GM19043 (cell line): ENCODE results near the gene MOSMO.

Experiments
- ATAC-seq: cut with Tn5 transposase; IDR thresholded peaks from one replicate; pipeline ENCODE4 v1.9.1; 2021; ENCODE audit warnings: low read depth; ENCODE audit not compliant: unreplicated experiment

Gene MOSMO

DNA sequence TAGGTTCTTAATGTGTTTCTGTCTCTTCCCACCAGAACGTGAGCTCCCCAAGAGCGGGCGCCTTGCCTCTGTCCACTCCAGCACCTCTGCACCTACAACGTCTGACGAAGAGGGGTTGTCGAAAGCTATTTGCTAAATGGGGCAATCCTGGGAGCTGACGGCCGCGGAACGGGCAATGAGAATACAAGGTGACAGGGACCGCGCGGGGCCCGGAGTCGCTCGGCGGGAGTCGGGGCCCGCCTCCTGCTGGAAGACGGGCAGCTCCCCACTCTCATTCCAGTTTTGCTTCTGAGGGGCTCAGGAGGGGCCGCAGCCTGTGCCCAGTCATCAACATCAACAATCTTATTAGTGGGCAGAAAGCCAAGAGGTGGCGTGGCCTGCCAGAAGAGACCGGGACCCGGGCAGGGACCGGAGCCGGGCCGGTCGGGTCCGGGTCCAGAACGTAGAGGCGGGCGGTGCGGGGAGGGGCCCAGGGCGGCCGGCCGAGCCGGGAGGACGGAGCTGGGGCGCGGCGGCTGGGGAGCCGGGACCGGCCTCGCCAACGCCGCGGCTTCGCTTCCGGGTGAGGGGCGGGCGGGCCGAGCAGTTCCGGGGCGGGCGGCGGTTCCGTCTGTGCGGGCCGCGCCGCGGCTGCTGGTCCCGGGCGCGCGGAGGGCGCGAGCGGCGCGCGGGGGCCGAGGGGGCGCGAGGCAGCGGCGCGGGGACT, at the start of gene MOSMO:
Gene MOSMO, plus strand, starts transcription at position 603 of the 706 bp plus-strand sequence. CDS start 191 bp downstream, outside the sequence.
- no peak for ATAC-seq

DNA sequence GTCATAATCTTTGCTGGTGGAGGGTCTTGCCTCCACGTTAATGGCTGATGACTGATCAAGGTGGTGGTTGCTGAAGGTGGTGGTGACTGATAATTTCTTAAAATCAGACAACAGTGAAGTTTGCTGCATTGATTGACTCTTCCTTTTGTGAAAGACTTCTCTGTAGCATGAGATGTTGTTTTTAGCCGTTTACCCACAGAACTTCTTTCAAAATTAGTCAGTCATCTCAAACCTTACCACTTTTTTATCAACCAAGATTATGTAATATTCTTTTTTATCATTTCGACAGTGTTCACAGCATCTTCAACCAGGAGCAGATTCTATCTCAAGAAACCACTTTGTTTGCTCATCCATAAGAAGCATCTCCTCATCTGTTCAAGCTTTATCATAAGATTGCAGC, 48.9 kb upstream of the MOSMO start:
- no peak for ATAC-seq

DNA sequence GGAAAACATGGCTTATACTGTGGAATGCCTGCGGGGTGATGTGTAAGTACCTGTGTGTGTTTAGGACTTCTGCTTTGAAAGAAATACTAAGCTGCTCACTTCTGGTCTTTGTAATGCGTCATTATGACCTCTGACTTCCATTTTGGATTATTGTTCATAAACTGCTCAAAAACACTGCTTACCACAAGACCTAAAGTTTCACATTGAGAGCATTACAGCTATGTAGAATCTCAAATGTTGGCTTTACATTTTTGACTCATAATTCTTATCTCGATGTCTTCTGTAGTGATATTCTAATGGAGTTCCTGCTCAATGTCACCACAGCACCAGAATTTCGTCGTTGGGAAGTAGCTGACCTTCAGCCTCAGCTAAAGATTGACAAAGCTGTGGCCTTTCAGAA, 45.4 kb upstream of the MOSMO start:
- no peak for ATAC-seq

DNA sequence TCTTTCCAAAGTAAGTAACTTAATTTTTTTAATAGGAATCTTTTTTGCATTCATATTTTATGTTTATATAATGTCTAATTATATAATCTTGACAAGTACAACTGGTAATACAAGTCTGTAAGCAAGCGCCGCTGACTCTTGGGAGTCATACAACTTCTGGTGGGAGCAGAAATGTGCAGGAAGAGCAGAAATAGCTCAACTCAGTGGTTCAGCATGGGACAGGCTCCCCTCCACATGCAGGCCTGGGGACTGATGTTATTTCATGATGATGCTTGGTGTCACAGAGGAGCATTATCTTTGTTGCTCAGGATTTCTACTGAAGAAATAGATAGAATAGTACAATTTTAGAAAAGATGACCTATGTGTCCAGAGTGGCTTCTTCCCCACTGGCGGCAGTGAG, 44.0 kb upstream of the MOSMO start:
- no peak for ATAC-seq

DNA sequence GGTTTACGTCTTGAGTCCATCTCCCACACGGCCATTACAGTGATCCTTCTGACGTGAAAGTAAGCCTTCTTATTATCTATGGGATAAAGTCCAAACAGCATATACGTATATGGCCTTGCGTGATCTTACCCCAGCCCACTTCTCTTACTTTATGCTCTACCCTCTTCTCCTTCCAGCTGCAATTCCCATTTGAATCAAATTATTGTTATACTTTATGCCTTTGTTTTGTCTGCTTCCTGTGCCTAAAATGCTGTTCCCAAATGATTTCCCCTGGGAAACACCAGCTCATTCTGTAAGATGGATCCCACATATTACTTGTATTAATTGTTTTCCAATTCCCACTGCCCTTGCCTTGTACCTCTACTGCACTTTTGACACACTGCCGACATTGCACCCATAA, 43.6 kb upstream of the MOSMO start:
- ATAC-seq, result no peak

DNA sequence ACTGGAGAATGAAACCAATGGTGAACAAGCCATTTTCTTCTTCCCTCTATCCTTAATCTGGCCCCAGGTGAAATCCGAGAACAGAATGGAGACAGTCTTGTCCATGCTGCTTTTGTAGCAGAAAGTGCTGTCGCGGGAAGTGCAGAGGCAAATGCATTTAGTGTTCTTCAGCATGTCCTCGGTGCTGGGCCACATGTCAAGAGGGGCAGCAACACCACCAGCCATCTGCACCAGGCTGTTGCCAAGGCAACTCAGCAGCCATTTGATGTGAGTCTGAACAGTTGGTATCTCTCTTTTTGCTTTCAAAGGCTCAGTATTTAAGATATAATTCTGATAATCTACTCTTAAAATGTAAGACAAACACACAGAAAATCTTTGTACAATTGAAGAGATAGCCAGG, 36.1 kb upstream of the MOSMO start:
- no peak for ATAC-seq

DNA sequence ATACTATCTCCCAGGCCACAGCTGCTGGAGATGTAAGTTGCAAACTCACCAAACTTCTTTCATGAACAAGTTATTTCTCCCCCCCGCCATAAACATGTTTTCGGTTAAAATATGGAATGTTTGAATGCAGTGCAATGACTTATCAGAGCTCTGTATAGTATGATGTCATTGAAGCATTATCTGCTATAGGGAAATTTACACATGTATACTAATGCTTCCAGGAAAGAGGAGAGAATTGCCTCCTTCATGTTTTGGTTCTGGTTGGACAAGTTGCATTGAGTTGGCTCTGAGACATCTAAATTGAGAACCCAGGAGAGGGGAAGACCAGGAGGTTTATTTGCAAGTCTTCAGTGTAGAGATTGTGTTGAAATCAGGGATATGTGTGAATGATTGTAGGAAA, 34.0 kb upstream of the MOSMO start:
- no peak for ATAC-seq

DNA sequence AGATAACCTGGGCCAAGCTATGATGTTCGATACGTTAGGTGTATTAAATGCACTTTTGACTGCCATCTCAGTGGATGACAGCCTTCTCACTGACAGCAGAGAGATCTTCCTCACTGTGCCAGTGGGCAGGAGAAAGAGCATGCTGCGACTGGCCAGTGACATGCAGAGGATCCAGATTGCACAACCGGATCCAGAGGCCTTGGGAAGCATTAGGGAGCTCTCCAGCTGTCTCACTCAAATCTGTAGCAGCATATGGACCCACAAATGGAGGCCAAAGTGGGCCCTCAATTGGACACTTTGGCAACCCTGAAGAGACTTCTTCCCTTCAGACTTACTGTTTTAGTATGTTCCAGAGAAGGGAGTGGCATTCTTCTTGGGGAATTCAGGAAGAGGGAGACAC, 27.9 kb upstream of the MOSMO start:
- no peak for ATAC-seq

DNA sequence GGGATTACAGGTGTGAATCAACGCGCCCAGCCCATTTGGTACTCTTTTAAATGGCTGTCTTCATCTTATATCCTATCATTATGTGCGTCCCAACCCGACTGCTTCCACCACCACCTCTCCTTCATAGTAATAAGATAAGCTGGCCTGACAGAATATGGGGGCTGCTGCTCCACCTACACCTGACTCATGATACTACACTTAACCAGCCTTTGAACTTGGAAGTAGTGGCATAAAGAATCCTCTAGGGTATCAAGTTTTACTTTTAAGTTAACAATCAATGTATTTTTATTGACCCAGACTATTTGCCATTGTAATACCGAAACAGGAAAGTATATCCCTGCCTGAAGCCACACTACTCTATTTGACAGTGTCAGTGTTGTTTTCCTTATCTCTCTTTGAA, 25.8 kb upstream of the MOSMO start:
- no peak for ATAC-seq

DNA sequence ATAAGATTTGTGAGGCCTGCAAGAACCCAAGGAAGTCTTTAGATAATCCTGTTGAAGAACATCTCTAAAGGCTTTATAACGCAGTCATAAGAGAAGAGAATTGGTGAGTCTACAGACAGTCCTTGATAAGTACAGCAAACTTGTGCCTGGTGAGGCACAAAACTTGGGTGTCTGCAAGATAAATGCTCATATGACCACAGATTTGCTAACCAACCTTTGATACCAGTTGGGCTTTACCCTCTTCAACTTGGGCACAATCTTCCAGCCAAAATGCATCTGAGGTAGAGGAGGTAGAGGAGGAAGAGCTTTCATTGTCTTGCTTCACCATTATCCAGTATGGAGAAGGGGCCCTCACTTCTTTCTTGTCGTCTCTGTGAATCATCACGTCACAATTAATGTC, 23.8 kb upstream of the MOSMO start:
- ATAC-seq, result no peak

DNA sequence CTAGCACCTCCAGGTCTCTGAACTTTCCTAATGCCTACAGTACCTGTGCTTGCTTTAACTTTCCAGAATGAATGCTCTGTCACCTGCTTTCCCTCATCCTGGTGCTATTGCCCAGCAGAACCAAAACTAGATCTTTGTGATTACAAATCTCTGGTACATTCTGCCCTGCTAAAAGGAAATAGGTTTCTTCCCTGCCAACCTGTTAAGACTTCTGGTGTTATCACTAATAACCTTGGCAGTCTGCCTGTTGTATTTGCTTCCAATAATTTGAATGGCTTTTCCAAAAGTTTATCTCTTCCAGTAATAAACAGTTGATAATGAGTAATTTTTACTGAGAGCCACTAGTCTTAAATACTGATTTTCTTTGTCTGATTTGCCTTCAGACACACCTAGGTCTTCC, 22.4 kb upstream of the MOSMO start:
- no peak for ATAC-seq

DNA sequence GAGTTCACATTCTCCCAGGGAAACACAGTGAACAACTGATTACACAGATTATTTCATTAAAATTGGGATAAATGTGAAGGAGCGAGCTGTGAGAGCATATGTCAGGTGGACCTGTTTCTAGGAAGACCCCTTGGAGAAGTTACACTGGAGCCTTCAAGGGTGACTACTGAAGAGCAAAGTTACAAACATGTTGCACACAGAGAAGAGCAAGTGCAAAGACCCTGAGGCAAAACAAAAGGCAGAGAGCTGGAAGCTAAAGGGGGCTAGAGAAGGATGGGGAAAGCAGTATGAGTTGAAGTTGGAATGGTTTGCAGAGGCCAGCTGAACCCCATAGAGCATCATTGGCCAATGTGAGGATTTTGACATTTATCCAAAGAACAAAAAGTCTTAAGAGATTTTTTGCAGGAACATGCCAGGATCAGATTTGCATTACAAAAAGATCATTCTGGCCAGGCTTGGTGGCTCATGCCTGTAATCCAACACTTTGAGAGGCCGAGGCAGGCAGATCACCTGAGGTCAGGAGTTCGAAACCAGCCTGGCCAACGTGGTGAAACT, 21.1 kb upstream of the MOSMO start:
- ATAC-seq, result no peak

DNA sequence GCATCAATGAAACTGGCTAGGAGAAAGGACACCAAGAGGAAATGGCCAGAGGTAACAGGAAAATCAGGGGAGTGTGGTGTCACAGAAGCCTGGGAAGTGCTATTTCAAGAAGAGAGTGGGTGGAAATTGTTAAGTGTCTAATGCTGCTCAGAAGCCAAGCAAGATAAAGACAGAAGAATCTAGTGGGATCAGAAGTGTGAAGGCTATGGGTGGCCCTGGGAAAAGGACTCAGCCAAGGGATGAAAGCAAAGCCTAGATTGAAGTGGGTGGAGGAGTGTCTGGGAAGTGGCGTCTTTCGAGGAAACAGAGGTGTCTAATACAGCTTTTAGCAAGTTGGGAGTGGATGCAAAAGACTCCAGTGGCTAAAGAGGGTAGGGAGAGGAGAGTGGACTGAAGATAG, 20.4 kb upstream of the MOSMO start:
- ATAC-seq, result no peak

DNA sequence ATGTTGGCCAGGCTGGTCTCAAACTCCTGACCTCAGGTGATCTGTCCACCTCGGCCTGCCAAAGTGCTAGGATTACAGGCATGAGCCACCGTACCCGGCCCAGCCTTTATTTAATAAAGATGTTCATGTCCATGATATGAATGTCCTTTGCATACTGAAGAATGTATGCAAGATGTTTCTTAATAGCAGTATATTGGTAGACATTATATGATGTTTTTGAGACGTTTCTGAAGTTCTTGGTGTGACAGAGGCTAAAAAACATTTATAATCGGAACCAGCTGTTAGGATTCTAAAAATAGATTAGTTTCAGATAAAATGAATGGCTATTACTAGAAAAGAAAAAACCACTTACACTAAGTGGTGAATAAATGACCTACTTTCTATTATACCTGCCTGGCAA, 18.8 kb upstream of the MOSMO start:
- ATAC-seq, result no peak

DNA sequence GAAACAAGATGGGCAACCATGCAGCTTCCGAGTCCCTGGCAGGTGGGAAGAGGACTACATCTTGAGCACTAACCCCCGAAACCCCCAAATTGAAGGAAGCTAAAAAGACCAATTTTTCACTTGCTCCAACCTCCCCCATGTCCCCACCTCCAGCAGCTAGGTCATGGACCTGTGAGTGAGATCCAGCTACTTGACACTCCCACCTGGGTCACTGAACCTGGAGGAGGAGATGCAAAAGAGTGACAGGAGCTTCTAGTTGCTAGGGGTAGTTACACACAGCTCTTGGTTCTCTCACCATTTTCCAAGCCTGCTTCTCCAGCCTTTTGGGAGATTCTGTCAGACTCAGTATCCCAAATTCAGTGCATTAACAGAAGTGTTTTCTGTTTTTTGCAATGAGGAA, 18.2 kb upstream of the MOSMO start:
- ATAC-seq, result no peak

DNA sequence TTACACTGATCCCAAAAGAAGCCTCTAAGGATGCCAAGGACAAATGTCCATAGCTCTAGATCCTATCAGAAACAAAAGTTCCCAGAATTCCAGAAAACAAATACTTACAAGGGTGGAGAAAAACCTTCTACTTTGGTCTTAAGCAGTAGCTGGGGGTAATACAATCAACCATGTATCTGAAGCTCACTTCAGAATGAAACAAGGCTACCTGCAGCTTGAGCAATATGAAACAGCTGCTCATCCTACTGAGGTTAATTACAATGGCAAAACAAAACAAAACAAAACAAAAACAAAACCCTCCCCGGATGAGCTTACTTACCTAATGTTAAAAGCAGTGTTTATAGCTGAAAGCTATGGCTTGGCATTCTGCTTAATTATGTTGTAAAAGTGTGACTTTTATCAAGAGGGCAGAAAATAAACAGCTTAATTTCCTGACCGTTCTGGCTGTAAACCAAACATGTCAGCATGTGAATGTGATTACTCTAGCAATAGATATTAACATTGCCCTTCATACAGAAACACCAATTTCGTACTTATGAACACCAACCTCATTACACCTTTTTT, 17.4 kb upstream of the MOSMO start:
- no peak for ATAC-seq

DNA sequence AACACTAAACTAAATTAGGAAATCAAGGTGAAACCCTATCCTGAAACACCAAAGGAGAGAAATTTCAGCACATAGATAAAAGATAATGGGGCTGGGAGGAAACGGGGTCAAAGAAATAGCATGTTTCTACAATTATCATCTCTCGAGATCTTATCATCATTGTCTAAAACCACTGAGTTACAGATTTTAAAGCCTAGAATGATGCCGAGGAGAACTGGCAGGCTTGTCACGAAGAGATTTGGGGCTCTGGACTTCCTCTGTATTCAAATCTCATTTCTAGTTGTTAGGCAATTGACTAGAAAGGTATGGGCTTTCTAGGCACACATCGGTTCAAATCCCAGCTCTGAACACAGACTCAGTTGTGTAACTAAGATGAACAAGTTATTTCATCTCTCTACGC, 16.3 kb upstream of the MOSMO start:
- no peak for ATAC-seq

DNA sequence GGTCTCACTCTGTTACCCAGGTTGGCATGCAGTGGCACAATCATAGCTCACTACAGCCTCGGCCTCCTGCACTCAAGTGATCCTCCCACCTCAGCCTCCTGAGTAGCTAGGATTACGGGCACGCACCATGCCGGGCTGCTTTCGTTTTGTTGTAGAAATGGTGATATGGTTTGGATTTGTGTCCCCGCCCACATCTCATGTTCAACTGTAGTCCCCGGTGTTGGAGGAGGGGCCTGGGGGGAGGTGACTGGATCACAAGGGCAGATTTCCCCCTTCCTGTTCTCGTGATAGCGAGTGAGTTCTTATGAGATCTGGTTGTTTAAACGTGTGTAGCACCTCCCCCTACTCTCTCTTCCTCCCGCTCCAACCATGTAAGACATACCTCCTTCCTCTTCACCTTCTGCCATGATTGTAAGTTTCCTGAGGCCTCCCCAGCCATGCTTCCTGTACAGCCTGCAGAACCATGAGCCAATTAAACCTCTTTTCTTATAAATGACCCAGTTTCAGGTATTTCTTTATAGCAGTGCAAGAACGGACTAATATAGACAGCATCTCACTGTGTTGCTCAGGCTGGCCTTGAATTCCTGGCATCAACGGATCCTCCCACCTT, 12.9 kb upstream of the MOSMO start:
- no peak for ATAC-seq

DNA sequence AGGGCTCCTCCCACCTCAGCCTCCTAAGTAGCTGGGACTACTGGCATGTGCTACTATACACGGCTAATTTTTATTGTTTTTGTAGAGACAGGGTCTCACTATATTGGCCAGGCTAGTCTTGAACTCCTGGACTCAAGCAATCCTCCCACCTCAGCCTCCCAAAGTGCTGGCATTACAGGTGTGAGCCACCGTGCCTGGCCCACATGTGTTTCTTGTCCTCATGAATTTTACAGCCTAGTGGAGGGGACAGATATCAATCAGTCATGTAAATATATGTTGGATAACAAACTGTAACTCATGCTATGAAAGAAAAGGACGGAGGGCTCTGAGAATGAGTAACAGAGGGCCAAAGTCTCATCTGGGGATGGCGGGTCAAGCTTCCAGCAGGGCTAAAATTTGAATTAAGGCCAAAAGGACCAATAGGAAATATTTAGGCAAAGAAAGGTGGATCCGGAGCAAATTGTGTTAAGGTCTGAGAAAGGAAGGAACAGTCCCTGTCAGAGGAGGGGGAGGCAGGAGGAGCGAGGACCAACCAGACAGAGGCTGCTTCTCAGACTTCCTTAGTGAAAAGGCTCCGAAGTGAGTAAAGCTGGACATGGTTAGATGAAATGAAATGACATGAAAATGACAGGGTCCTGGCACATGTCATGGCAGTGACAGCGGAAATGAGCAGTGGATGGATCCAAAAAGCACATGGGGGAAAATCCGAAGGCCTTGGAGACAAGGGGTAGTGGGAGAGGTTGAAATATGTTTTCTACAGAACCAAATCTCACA, 10.8 kb upstream of the MOSMO start:
- ATAC-seq, result no peak

DNA sequence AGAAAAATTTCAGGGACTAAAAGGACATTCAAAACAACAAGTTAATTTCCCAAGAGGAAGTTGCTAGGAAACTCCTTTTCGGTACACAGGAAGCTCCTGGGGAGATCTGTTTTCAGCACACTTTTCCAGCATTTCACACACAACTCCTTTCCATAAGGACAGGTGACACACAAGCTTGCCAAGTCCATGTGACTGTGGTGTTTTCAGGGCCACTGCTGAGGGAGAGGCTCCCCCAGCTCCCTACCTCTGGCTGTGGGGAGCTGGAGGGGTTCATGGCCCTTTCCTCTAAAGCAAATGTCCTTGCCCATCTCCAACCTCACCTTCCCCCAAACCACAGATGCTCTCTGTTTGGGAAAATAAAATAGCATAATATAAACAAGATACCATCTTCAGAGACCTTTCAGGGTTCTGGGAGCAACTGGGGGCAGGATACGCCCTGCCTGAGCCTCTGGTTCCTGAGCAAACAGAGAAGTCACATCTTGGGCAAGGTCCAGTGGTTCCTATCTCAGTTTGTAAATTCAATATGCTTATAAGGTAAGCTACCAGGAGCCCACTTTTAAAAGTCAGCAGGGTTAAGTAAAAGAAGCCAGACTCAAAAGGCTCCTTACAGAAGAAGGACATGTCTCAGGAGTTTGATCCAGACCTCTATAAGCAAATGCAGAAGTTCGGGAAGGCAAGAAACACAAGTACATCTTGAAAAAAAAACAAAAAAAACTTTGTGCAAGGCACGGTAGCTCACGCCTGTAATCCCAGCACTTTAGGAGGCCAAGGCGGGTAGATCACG, 10.0 kb upstream of the MOSMO start:
- no peak for ATAC-seq

DNA sequence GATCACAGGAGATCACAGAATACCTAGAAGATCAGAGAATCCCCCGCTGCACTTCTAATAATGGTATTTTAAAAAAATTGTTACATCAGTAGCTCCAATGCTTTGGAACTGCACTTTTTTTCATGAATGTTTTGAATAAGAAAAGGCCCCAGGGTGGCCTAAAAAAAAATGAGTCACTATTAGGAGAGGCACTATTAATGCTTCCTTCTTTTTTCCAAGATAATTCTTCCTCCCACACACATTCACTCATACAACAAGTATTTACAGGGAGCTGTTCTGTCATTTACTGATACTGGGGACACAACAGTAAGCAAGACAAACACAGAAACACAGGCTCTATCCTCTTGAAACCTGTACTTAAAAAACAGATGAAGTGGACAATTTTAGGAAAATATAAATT, 6.3 kb upstream of the MOSMO start:
- no peak for ATAC-seq
